Hematopoietic multipotent progenitor cell treated with erythropoietin and hydrocortisone succinate and interleukin-3 and kit ligand, for 8 days (in vitro differentiated cells): ENCODE results near the gene HOXA5.

Experiments used
- DNase-seq: peaks from one replicate; pipeline ENCODE4 v3.0.0-alpha.2; 2015

HOXA5 gene

GRCh38 chr7:27158436-27159265 lies 15.2 kb upstream of the HOXA5 start:
- no peak for DNase-seq

- DNase-seq = no peak
These were observed 14.4 kb upstream of the HOXA5 start for GRCh38 chr7:27157702-27158431.

- DNase-seq = no peak
These were observed 13.6 kb upstream of the HOXA5 start for GRCh38 chr7:27156916-27157701.

- DNase-seq = no peak
These were observed 13.0 kb upstream of the HOXA5 start, which contains the start of gene HOXA7 for GRCh38 chr7:27156508-27156898. Gene HOXA7, minus strand, starts transcription at chr7:27156675. Its CDS starts 130 bp downstream, at chr7:27156545.

- no peak for DNase-seq
These were observed 12.5 kb upstream of the HOXA5 start for GRCh38 chr7:27155816-27156507.

- no peak for DNase-seq
These were observed 11.7 kb upstream of the HOXA5 start for GRCh38 chr7:27154901-27155815.

GRCh38 chr7:27154369-27154768 lies 10.9 kb upstream of the HOXA5 start:
- DNase-seq = no peak

GRCh38 chr7:27153526-27153925 lies 10.0 kb upstream of the HOXA5 start:
- DNase-seq = no peak

- no peak for DNase-seq
These were observed 9.4 kb upstream of the HOXA5 start for GRCh38 chr7:27152816-27153442.

GRCh38 chr7:27151931-27152815 lies 8.7 kb upstream of the HOXA5 start, which contains the start of gene HOXA3:
Gene HOXA3, minus strand, starts transcription at chr7:27152583. Its CDS starts 41,943 bp downstream, at chr7:27110640.
- DNase-seq = no peak

- DNase-seq = no peak
These were observed 8.0 kb upstream of the HOXA5 start for GRCh38 chr7:27151341-27151930.

- DNase-seq = peak; percentile 74
These were observed 7.3 kb upstream of the HOXA5 start for GRCh38 chr7:27150568-27151340.

GRCh38 chr7:27149842-27150567 lies 6.5 kb upstream of the HOXA5 start:
- no peak for DNase-seq

- no peak for DNase-seq
These were observed 5.5 kb upstream of the HOXA5 start for GRCh38 chr7:27148756-27149641.

- no peak for DNase-seq
These were observed 4.7 kb upstream of the HOXA5 start for GRCh38 chr7:27148031-27148755.
